Caki2 (cell line): ENCODE measurements around the gene MAGI3. TPM values are rescaled to one million over a fixed set of nuclear protein-coding genes. Genes with fewer than 3 reads are reported as not detected.
A peak's percentile ranks its signal among the peaks of the same experiment; 100 is the strongest.
"Not testable (repeated sequence)": the region's sequence is repeated elsewhere in the genome, so short reads cannot be mapped to it uniquely, and the experiment has no call there.

ENCODE experiments used
- DNase-seq: peaks from one replicate; pipeline ENCODE4 v3.0.0-alpha.2; 2015; ENCODE audit warnings: low read depth
- in situ Hi-C: cut with HindIII; loops from 2 replicates; pipeline ENCODE4 v1.10.0; 2016; ENCODE audit warnings: low sequenced_read_pairs, low pct_unique_long_range_greater_than_20kb, mixed read lengths
- total RNA-seq: library from RNA; depleted of rRNA; stranded (reverse); fragments of >200 nt; shearing (Covaris generic); gene quantifications from 2 replicates; pipeline ENCODE4 v1.2.3, GENCODE V29; 2014; ENCODE audit warnings: low replicate concordance

Gene MAGI3
- total RNA-seq, 1 experiment from 2014 or later, result 3.9 TPM

DNA sequence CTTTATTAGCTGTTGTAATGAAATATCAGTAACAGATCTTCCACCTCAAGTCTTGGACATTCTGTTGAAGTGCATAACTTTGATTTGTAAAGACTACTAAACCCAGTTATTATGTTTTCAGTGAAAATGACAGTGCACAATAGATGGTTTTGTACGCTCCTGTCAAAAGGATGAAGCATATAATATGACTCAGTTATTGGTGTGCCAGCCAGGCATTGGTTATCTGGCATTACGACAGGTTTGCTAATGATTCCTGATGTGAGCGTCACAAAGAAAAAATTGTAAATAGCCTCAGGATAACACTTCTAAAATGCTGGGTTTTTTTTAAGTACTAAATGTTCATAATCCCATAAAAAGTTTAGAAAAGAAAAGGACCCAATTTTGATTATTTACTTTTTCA lies 147.9 kb downstream of the MAGI3 start:
- no peak for DNase-seq
- in situ Hi-C loops, result no loop called here

DNA sequence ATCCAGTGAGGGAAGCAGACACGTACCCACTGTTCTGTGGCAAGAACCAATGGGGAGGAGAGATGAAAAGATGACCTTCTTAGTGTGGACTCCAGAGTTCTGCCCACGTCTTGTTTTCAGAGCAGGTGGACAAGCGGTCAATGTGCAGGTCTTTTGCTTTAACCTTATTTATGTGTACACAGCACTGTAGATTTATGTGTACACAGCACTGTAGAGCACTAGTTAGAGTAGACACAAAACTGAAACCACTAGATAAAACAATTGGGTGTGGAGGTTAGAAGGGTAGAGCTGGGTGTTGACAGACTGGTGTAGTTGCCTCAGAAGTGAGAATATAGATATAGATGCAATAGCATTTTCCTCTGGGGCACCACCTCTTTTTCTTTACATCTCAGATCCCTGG lies 150.0 kb downstream of the MAGI3 start:
- in situ Hi-C loops, result no loop called here
- DNase-seq, result no peak

GRCh38 chr1:113541106-113541505 lies 150.8 kb downstream of the MAGI3 start:
- in situ Hi-C loops, result no loop called here
- no peak for DNase-seq

DNA sequence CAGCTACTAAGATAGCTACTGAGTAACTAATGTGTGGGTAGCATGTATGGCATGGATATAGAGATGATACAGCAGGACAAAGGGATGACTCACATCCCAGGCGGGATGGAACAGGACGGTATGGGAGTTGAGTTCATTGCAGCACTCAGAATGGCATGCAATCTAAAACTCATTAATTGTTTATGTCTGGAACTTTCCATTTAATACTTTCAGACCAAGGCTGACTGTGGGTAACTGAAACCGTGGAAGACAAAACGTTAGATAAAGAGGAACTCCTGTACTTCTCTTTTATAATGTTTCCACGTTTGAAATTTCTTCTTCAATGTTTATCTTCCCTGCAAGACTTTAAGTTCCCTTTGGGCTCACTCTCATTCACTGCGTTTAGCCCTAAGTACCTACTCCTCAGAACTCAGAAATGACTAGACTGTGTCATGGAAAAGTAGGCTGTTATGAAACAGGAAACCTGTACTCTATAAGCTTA lies 151.9 kb downstream of the MAGI3 start:
- peak; percentile 19 for DNase-seq
- in situ Hi-C loops, result no loop called here

GRCh38 chr1:113543110-113543509 lies 152.8 kb downstream of the MAGI3 start:
- in situ Hi-C loops, result no loop called here
- no peak for DNase-seq

DNA sequence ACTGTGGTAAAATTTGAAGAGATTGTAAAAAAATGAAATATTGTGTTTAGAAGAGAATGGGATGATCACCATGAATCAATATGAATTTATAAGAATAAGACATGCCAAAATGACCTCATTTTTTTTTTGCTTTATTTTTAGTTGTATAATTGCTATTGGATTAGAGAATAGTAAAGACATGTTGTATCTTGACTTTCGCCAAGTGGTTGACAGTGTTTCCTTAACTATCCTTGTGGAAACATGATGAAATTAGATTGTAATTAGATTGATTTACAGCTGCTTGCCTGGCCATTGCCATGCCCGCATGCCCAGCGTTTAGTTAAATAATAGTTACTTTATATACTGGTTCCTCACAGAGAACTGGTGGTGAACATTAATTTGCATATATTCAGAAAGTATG lies 154.9 kb downstream of the MAGI3 start:
- no peak for DNase-seq
- in situ Hi-C loops, result no loop called here

DNA sequence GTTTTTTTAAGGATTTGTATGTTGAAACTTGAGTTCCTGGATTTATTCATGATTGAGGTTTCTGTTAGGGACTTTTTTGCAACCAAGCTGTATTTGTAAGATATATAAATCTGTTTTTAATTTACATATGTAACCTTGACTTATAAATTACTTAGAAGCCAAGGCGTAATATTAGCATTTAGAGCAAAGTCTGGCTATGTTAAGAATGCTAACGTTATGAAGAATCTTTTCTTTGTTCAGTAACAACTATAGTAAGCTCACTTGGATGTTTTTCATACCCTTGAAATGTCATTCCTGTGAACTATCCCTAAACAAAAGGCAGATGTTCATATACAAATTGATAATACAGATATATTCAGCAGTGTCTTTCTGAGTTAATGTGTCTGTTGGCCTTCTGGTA lies 155.3 kb downstream of the MAGI3 start:
- no peak for DNase-seq
- in situ Hi-C loops, result no loop called here

DNA sequence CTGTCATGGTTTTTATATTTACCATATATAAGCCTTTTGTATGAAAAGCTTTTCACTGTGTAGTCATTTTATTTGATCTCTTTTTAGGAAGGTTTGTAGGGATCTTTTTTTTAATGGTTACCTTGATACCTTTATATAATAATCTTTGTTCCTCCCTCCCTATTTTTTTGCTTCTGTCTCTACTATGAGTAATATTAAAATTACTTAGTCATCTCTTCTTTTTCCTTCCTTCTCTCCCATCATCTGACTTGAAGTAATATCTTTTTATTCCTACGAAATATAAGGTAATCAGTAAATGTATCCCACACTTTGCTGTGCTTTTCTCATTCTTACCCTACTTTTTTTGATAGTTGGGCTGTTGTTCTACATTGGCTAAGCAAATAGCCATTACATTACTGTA lies 161.4 kb downstream of the MAGI3 start:
- in situ Hi-C loops, result no loop called here
- DNase-seq, result no peak

DNA sequence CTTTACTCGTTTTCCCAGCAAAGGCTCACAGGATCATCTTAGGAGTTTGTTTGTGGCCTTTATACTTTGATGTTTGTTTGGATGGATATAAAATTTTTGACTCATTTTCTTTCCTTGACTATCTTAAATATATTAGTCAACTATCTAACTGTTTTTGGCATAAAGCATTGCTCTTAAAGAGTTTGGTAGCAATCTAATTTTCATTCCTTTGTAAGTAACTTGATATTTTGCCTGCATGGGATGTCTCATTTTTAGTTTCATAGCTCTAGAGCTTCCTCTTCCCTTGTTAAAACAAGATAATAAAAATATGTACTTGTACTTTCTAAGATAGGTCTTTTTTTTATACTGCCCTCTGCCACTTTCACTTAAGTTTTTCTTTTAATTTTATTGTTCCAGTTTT lies 161.9 kb downstream of the MAGI3 start:
- in situ Hi-C loops, result no loop called here
- DNase-seq, result no peak

DNA sequence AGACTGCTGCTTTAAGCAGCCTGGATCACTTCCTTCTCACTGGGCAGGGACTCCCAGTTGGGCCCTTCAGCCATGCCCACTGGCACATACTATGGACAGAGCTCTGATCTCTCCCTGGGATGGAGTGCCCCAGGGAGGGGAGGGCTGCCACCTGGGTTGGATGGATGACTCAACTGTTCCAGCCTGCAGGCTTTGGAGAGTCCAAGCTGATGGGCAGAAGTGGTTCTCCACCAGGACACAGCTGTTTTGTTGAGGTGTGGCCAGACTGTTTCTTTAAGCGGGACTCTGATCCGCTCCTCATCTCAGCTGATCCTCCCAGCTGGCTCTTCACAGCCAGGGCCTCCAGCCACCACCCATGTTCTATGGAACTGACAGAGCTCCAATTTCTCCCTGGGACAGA lies 166.9 kb downstream of the MAGI3 start:
- DNase-seq, result no peak
- in situ Hi-C loops, result no loop called here

GRCh38 chr1:113565621-113566020 lies 175.3 kb downstream of the MAGI3 start:
- in situ Hi-C loops, result no loop called here
- DNase-seq, result no peak

DNA sequence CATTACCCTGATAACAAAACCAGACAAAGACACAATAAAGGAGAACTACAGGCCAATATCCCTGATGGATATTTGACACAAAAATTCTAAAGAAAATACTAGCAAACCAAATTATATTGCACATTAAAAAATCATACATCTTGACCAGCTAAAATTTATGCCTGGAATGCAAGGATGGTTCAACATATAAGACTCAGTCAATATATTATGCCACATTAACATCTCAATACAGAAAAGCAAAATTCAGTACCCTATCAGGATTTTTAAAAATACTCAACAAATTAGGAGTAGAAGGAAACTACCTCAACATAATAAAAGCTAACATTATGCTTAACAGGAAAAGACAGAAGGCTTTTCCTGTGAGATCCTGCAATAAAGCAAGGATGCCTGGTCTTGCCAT lies 177.1 kb downstream of the MAGI3 start:
- in situ Hi-C loops, result no loop called here
- no peak for DNase-seq

DNA sequence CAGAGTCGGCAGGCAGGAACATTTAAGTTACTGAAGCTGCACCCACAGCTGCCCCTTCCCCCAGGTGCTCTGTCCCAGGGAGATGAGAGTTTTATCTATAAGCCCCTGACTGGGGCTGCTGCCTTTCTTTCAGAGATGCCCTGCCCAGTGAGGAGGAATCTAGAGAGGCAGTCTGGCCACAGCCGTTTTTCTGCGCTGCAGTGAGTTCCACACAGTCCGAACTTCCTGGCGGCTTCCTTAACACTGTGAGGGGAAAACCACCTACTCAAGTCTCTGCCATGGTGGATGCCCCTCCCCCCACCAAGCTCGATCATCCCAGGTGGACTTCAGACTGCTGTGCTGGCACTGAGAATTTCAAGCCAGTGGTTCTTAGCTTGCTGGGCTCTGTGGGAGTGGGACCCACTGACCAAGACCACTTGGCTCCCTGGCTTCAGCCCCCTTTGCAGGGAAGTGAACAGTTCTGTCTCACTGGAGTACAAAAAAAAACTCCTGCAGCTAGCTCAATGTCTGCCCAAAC lies 185.5 kb downstream of the MAGI3 start:
- DNase-seq, in situ Hi-C loops: not testable (repeated sequence)

DNA sequence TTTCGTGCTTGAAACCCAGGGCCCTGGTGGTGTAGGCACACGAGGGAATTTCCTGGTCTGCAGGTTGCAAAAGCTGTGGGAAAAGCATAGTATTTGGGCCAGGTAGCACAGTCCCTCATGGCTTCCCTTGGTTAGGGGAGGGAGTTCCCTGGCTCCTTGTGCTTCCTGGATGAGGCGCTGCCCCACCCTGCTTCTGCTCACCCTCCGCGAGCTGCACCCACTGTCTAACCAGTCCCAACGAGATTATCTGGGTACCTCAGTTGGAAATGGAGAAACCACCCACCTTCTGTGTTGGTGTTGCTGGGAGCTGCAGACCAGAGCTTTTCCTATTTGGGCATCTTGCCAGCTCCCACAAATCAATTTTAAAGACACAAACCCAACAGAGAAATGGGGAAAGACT lies 186.0 kb downstream of the MAGI3 start:
- no peak for DNase-seq
- in situ Hi-C loops, result no loop called here

DNA sequence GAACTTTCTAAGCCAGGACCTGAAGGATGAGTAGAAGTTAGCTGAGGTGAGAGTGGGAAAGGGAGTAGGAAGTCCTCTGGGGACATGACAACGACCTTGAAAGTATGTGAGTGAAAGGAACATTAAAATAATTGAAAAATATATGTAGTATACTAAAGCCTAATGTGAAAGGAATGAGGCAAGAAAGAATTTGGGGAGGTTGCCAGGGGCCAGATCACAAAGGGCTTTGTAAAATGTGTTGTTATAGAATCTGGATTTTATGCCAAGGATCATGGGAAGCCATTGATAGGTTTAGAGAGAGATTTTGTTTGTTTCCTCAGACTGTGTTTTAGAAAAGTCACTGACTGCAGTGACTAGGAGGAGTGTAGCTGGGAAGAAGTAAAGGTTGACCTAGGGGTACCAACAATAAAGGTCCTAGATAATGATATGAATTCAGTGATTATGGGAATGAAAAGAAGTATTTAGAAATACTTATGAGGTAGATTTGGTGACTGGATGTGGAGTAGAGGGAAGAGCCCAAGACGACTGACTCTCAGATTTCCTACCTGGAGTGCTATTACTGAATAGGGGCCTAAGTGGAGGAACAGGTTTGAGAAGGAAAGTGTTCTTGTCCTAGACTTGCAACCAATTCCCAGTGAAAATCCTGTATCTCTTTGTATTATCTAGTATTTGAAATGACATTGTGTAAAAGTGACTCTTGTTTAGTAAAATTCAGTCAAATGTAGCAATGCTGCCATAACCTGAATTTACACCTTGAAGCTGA lies 189.1 kb downstream of the MAGI3 start:
- DNase-seq, result no peak
- in situ Hi-C loops, result no loop called here

- in situ Hi-C loops, result no loop called here
Observed at GRCh38 chr1:113581323-113581722, 191.0 kb downstream of the MAGI3 start.

GRCh38 chr1:113582084-113582483 lies 191.8 kb downstream of the MAGI3 start:
- in situ Hi-C loops, result no loop called here
- DNase-seq, result no peak

More at GRCh38 chr1:113581323-113581722, 191.0 kb downstream of the MAGI3 start:
- DNase-seq, result no peak

DNA sequence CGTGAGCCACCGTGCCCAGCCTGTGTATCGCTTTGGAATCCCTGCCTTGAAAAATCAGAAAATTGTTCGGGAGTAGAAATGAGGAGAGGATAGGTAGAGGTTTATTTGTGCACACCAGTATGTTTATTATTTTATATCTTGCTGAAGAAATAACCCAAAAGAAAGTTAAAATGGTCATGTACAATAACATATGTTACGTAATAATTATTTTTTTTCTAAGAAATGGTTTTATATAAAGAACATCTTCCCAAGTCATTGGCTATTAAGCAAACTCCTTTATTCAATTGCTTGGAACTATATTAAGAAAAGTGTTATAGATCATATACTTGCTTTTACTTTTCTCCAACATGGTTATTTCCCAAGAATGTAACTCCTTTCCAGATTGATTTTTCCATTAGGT lies 197.2 kb downstream of the MAGI3 start:
- DNase-seq, result no peak
- in situ Hi-C loops, result no loop called here

DNA sequence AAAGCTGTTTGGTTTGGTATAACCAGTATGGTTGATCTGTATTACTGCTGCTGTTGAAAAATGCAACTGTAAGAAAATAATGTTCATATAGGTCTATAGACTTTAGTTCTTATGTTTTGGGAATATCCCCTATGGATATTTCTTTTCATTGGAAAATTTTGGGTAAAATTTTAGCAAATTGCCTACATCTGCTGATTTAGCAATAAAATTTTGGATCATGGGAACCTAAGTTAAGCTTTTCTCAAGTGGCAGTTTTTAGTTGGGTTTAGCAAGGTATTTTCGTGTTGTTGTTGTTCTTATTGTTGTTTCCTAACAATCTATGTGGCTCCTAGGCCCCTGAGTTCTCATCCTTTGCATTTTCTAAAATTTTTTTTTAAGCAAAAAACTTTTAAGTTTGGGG lies 201.9 kb downstream of the MAGI3 start:
- in situ Hi-C loops, result no loop called here

More for the DNA sequence above, 201.9 kb downstream of the MAGI3 start:
- no peak for DNase-seq
